Prostate gland (tissue), 2 donors: ENCODE measurements around the gene MAP2K3.

Experiments used
- CTCF ChIP-seq, 4 experiments: fragments of 200-600 bp in 2 of 4; fragments of 450-650 bp in 2 of 4; sonication (generic) in 2 of 4; IDR thresholded peaks; 1 replicate in 3 of 4; 2 replicates in 1 of 4; pipeline ENCODE4 v1.5.1; 2016 to 2019; ENCODE audit warnings: antibody characterized with exemption in 4 of 4, mild to moderate bottlenecking in 2 of 4, moderate library complexity in 2 of 4
- POLR2A ChIP-seq: fragments of 450-650 bp; IDR thresholded peaks from one replicate; pipeline ENCODE4 v1.6.1; 2016; ENCODE audit warnings: antibody characterized with exemption, mild to moderate bottlenecking

DNA sequence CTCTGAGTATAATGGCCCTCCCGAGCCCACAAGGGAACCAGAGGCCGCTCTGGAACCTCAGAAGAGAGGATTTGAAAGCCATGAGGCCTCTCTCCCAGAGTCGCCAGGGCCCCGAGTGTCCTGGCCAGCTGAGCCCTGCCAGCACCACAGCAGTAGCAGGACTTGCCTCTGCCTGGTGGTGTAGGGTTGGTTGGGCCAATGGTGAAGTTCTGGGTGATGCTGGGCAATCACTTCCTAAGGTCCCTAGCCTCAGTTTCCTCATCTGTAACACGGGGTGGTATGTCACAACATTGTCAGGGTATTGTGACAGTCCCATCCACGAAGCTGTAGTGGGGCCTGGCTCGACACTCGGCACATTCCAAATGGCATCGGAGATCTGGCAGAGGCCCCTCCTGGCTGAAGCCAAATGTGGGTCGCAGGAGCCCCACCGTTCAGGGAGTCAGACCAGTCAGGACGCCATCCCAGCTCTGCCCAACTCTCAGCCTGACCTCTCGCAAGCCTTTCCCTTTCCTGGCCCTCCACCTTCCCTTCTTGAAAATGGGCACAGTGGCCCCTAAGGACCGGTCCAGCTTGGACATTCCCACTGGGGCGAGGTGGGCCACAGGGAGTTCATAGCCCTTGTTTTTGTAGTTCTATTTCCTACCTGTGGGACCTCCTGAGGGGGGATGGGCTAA lies 33.0 kb upstream of the MAP2K3 start:
- TF ChIP-seq CTCF (IDR thresholded peaks at IDR 0.05) (no peak), POLR2A (no peak)
